SJCRH30 (cell line): ENCODE measurements around the gene KIAA0408. TPM values are rescaled to one million over a fixed set of nuclear protein-coding genes. Genes with fewer than 3 reads are reported as not detected.
A peak's percentile ranks its signal among the peaks of the same experiment; 100 is the strongest.

Experiments used
- DNase-seq, 2 experiments: peaks; one replicate each; pipeline ENCODE4 v3.0.0-alpha.2; 2015 to 2020
- H3K27ac ChIP-seq: fragments of 250-450 bp; sonication (Bioruptor Pico); 2 replicates; pipeline ENCODE4 v1.5.1; 2020; ENCODE audit warnings: mild to moderate bottlenecking, moderate library complexity
- H3K27me3 ChIP-seq: fragments of 250-450 bp; sonication (Bioruptor Pico); 2 replicates; pipeline ENCODE4 v1.5.1; 2020; ENCODE audit warnings: mild to moderate bottlenecking, moderate library complexity
- H3K36me3 ChIP-seq: fragments of 250-450 bp; sonication (Bioruptor Pico); 2 replicates; pipeline ENCODE4 v1.5.1; 2020; ENCODE audit warnings: mild to moderate bottlenecking, moderate library complexity
- H3K4me1 ChIP-seq: fragments of 250-450 bp; sonication (Bioruptor Pico); 2 replicates; pipeline ENCODE4 v1.5.1; 2020; ENCODE audit warnings: mild to moderate bottlenecking, moderate library complexity
- H3K4me3 ChIP-seq: fragments of 250-450 bp; sonication (Bioruptor Pico); 2 replicates; pipeline ENCODE4 v1.5.1; 2020; ENCODE audit warnings: mild to moderate bottlenecking, moderate library complexity
- H3K9me3 ChIP-seq: fragments of 250-450 bp; sonication (Bioruptor Pico); replicated peaks from 2 replicates; pipeline ENCODE4 v1.5.1; 2020; ENCODE audit warnings: mild to moderate bottlenecking, moderate library complexity
- total RNA-seq: library from RNA; depleted of rRNA; stranded (reverse); fragments of >200 nt; shearing (Covaris generic); gene quantifications from 2 replicates; pipeline ENCODE4 v1.2.3, GENCODE V29; 2014; rRNA removed

The KIAA0408 gene
- total RNA-seq, result 2.5 and 2.9 TPM in 2 replicates

- Histone ChIP-seq H3K27ac (peak within 1 kb of the TSS; percentile 84), H3K9me3 (no peaks in the 10 kb centered on the region), H3K27me3 (no peaks in the 10 kb centered on the region), H3K36me3 (no peaks in the 10 kb centered on the region), H3K4me3 (peak within 1 kb of the TSS; percentile 47), H3K4me1 (peaks cover 10% of the 10 kb centered on the region)
- peak; percentile 70 to 85 for DNase-seq
These were observed at the start of gene KIAA0408 for GRCh38 chr6:127459231-127459641. Gene KIAA0408, minus strand, starts transcription at chr6:127459389. Its CDS starts 5,408 bp downstream, at chr6:127453981.

- H3K36me3 ChIP-seq, result no peaks in the 10 kb centered on the region; the same call in 1 of the 2 replicates
These were observed 47.7 kb upstream of the KIAA0408 start for GRCh38 chr6:127506894-127507293.

GRCh38 chr6:127503022-127503421 is 43.8 kb upstream of the KIAA0408 start:
- no peak for DNase-seq
- no peaks in the 10 kb centered on the region for H3K9me3 ChIP-seq
- no peak overlapping the region for H3K4me3 ChIP-seq
- no peaks in the 10 kb centered on the region for H3K36me3 ChIP-seq
- H3K27me3 ChIP-seq, result no peaks in the 10 kb centered on the region
- H3K4me1 ChIP-seq, result no peaks in the 10 kb centered on the region
- H3K27ac ChIP-seq, result no peak overlapping the region

More at GRCh38 chr6:127506894-127507293, 47.7 kb upstream of the KIAA0408 start:
- no peak overlapping the region for H3K27ac ChIP-seq
- no peaks in the 10 kb centered on the region for H3K9me3 ChIP-seq
- no peak for DNase-seq
- no peaks in the 10 kb centered on the region for H3K4me1 ChIP-seq
- H3K27me3 ChIP-seq, result no peaks in the 10 kb centered on the region
- no peak overlapping the region for H3K4me3 ChIP-seq

DNA sequence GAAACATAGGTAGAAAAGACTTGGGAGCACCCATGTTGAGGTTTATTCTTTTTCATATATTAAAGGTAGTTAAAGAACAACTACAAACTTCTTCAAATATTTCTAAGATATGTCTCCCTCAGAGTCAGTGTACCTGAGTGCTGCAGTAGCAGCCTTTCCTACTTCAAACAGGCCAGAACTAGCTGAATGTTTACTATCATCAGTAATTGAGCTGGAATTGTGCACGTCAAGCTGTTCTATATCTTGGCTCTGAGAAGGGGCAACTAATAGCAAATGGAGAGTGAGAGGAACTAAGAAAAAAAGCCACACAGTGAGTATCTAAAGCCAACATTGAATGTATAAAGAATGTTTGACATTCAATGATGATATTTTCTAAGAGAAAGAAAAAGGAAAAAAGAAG is 38.2 kb upstream of the KIAA0408 start:
- H3K4me3 ChIP-seq, result no peak overlapping the region
- H3K36me3 ChIP-seq, result no peaks in the 10 kb centered on the region
- no peak for DNase-seq
- H3K4me1 ChIP-seq, result no peaks in the 10 kb centered on the region
- H3K9me3 ChIP-seq, result no peaks in the 10 kb centered on the region
- no peak overlapping the region for H3K27ac ChIP-seq
- no peaks in the 10 kb centered on the region for H3K27me3 ChIP-seq

DNA sequence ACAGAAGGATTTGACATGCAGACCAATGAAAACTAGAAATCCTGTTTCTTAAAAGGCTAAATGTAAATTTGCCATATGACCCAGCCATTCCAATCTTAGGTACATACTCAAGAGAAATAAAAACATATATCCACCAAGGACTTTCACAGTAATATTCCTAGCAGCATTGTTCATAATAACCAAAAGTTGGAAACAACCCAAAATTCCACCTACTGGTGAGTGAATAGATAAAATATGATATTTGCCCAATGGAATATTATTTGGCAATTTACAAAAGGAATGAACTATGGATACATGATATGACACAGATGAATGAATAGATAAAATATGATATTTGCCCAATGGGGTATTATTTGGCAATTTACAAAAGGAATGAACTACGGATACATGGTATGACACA is 37.3 kb upstream of the KIAA0408 start:
- no peaks in the 10 kb centered on the region for H3K9me3 ChIP-seq
- H3K27ac ChIP-seq, result no peak overlapping the region
- no peak for DNase-seq
- H3K4me3 ChIP-seq, result no peak overlapping the region
- H3K4me1 ChIP-seq, result no peaks in the 10 kb centered on the region
- H3K36me3 ChIP-seq, result no peaks in the 10 kb centered on the region
- H3K27me3 ChIP-seq, result no peaks in the 10 kb centered on the region

- Histone ChIP-seq H3K36me3 (no peaks in the 10 kb centered on the region), H3K4me3 (no peak overlapping the region), H3K27ac (no peak overlapping the region), H3K4me1 (no peaks in the 10 kb centered on the region), H3K27me3 (no peaks in the 10 kb centered on the region), H3K9me3 (no peaks in the 10 kb centered on the region)
- no peak for DNase-seq
These were observed 35.1 kb upstream of the KIAA0408 start for GRCh38 chr6:127494240-127494767.

- Histone ChIP-seq H3K4me3 (no peak overlapping the region), H3K4me1 (no peaks in the 10 kb centered on the region), H3K27ac (no peak overlapping the region), H3K27me3 (no peaks in the 10 kb centered on the region), H3K36me3 (no peaks in the 10 kb centered on the region), H3K9me3 (no peaks in the 10 kb centered on the region)
- no peak for DNase-seq
These were observed 30.1 kb upstream of the KIAA0408 start for GRCh38 chr6:127489248-127489647.

DNA sequence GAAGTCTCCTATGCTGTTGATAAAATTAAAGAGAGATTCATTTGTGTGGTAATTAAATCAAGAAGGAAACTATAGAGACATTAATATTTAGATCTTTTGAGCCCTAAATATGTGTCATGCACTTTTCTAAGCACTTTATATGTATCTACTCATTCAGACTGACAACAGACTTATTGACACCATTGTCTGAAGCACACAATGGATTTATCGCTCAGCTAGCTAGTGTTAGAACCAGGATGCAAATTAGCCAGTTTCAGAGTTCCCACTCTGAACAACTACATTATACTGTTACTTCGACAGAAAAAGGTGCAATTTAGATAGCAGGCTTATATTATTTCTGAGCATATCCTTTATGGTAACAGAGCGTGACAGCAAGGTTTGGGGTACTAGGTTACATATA is 27.7 kb upstream of the KIAA0408 start:
- DNase-seq, result no peak

DNA sequence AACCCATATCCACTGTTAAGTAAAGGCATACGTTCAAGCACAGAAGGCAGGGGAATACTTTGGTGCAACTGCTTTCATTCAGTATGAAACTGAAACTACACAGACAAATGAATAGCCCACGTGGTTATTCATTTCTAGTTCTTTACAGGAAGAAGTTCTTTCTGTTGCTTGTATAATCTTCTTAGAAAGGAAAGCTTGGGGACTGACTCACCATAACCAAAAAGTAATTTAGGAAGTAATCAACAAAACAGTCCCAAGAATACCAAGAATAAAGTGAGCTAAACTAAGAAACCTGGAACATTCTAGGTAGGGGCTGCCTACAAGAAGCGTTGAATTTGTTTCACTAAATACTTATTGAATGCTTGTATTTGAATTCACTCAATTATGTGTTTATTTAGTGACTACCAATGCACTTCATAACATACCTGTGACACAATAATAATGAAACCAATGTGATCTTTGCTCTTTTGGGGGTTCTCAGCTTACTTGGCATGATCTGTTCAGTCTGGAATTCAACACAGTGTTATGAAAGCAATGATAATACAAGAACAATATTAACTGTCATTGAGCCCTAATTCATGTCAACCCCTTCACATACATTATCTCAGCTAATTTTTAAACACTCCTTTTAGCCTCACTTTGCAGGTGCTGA is 25.1 kb upstream of the KIAA0408 start:
- no peak for DNase-seq
- Histone ChIP-seq H3K27ac (no peak overlapping the region), H3K4me3 (no peak overlapping the region), H3K4me1 (no peaks in the 10 kb centered on the region), H3K27me3 (no peaks in the 10 kb centered on the region), H3K9me3 (no peaks in the 10 kb centered on the region), H3K36me3 (no peaks in the 10 kb centered on the region)

More for the DNA sequence above, 27.7 kb upstream of the KIAA0408 start:
- Histone ChIP-seq H3K36me3 (no peaks in the 10 kb centered on the region), H3K4me3 (no peak overlapping the region), H3K9me3 (no peaks in the 10 kb centered on the region), H3K4me1 (no peaks in the 10 kb centered on the region), H3K27ac (no peak overlapping the region), H3K27me3 (no peaks in the 10 kb centered on the region)

DNA sequence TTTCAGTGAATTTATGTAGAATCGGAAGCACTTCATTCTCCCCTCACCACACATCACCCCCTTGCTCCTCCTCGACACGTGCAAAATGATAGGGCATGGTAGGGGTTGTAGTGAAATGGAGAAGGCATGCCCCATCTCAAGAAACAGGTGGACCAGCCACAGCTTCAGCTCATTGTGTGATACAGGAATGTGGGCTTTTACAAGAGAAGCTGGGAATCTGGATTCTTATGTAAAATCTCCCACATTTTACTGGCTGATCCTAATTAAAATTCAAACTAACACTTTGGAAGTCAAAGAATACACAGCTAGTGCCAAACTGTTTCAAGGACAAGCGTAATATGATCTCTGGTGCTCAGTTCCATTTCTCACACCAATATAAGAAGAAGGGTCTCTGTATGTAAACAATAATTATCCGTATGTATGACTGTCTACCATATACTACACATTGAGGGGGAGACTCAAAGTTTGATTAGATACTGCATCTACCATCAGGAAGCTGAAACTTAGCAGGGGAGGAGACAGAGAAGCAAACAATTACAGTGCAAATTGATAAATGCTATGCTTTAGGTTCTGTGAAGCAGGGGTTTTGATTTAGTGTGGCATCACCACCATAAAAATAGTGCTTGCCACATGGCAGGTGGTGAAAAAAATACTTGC is 24.3 kb upstream of the KIAA0408 start:
- H3K27ac ChIP-seq, result no peak overlapping the region
- peak in 1 of 2 experiments; percentile 13 for DNase-seq

GRCh38 chr6:127482325-127482724 is 23.1 kb upstream of the KIAA0408 start:
- Histone ChIP-seq H3K27ac (no peak overlapping the region), H3K4me3 (no peak overlapping the region), H3K36me3 (no peaks in the 10 kb centered on the region), H3K27me3 (no peaks in the 10 kb centered on the region), H3K9me3 (no peaks in the 10 kb centered on the region), H3K4me1 (no peaks in the 10 kb centered on the region)
- no peak for DNase-seq

More for the DNA sequence above, 24.3 kb upstream of the KIAA0408 start:
- no peaks in the 10 kb centered on the region for H3K27me3 ChIP-seq
- H3K36me3 ChIP-seq, result no peaks in the 10 kb centered on the region
- no peak overlapping the region for H3K4me3 ChIP-seq
- no peaks in the 10 kb centered on the region for H3K4me1 ChIP-seq
- no peaks in the 10 kb centered on the region for H3K9me3 ChIP-seq

DNA sequence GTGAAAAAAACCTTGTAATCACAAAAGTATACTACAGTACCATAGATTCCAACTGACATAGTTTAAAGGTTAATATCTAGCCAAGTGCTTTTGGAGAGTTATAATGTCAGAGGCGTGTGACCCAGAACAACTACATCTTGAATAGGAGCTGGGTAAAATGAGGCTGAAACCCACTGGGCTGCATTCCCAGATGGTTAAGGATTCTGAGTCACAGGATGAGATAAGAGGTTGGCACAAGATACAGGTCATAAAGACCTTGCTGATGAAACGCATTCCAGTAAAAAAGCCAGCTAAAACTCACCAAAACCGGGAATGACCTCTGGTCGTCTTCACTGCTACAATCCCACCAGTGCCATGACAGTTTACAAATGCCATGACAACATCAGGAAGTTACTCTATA is 22.4 kb upstream of the KIAA0408 start:
- Histone ChIP-seq H3K27ac (no peak overlapping the region), H3K4me3 (no peak overlapping the region), H3K9me3 (no peaks in the 10 kb centered on the region), H3K36me3 (no peaks in the 10 kb centered on the region; the same call in 1 of the 2 replicates), H3K4me1 (no peaks in the 10 kb centered on the region), H3K27me3 (no peaks in the 10 kb centered on the region)
- no peak for DNase-seq

DNA sequence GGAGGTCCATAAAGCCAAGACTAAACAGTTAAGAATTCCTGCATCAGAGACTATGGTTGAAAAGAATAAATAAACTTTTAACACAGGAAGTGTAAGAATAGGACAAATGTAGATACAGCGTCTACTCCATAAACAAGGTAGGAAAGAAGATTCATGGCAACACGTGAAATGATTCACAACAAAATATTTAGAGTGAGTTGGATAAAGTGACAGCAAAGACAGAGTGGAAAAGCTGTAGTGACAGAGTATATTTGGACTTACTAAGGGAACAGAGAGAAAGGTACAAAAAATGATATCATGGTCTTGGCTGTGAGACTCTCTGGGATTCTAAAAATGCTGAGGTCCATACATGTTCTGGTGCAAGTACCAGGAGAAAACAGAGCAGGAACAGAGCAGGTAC is 21.9 kb upstream of the KIAA0408 start:
- Histone ChIP-seq H3K36me3 (no peaks in the 10 kb centered on the region; the same call in 1 of the 2 replicates), H3K4me1 (no peaks in the 10 kb centered on the region), H3K27ac (no peak overlapping the region), H3K4me3 (no peak overlapping the region), H3K9me3 (no peaks in the 10 kb centered on the region), H3K27me3 (no peaks in the 10 kb centered on the region)
- no peak for DNase-seq

DNA sequence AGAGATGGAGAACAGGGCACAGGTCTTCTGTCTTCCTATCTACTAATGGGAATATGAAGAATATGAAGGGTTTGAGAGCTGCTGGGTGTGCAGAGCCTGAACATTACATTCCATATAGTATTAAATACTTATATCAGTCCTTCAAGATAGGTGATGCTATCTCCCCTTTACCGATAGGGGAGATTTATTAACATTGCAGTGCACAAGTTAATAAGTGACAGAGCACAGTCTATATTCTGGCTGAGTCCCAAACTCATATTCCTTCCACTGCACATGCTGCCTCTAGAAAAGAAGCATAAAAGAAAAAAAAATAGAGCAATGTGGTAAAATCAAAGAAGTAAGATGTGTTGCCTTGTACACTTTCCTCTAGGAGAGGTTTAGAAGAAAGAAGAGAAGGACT is 18.5 kb upstream of the KIAA0408 start:
- no peak for DNase-seq
- Histone ChIP-seq H3K4me3 (no peak overlapping the region), H3K27me3 (no peaks in the 10 kb centered on the region), H3K9me3 (no peaks in the 10 kb centered on the region), H3K36me3 (no peaks in the 10 kb centered on the region; the same call in 1 of the 2 replicates), H3K27ac (no peak overlapping the region), H3K4me1 (no peaks in the 10 kb centered on the region)

GRCh38 chr6:127475823-127476176 is 16.6 kb upstream of the KIAA0408 start:
- no peaks in the 10 kb centered on the region for H3K27me3 ChIP-seq
- H3K36me3 ChIP-seq, result no peaks in the 10 kb centered on the region; the same call in 1 of the 2 replicates
- H3K4me1 ChIP-seq, result no peaks in the 10 kb centered on the region
- H3K9me3 ChIP-seq, result no peaks in the 10 kb centered on the region
- no peak for DNase-seq
- H3K4me3 ChIP-seq, result no peak overlapping the region
- no peak overlapping the region for H3K27ac ChIP-seq
